WTC11 (cell line): ENCODE results near the gene MARK3. TPM values are rescaled to one million over a fixed set of nuclear protein-coding genes. Genes with fewer than 3 reads are reported as not detected.

ENCODE experiments used
- ATAC-seq: fragments of 200-7000 bp; cut with Tn5 transposase; 2 replicates; pipeline ENCODE4 v1.10.0; 2021; ENCODE audit warnings: mild to moderate bottlenecking, moderate library complexity
- CTCF ChIA-PET: fragments of 300-600 bp; sonication (Branson Sonifier 250); formaldehyde crosslinking; loops from one replicate; lab custom pipeline; 2021; ENCODE audit warnings: antibody characterized with exemption; lab: Charles Lee
- POLR2A ChIA-PET: fragments of 350-600 bp; sonication (Branson Sonifier 250); formaldehyde crosslinking; loops from one replicate; lab custom pipeline; 2021; ENCODE audit warnings: antibody characterized with exemption; lab: Charles Lee
- DNase-seq: peaks from one replicate; pipeline ENCODE4 v3.0.0; 2021; ENCODE audit warnings: low spot score
- H3K27ac Mint-ChIP-seq: 2 replicates; pipeline ENCODE4 v1.8.0; 2021; ENCODE audit warnings: mixed read lengths
- H3K27me3 Mint-ChIP-seq: 2 replicates; pipeline ENCODE4 v1.8.0; 2021; ENCODE audit warnings: low read depth, mild to moderate bottlenecking, moderate library complexity, mixed read lengths
- H3K36me3 Mint-ChIP-seq: 2 replicates; pipeline ENCODE4 v1.8.0; 2021; ENCODE audit warnings: mixed read lengths
- H3K4me1 Mint-ChIP-seq: 2 replicates; pipeline ENCODE4 v1.8.0; 2022; ENCODE audit warnings: mixed read lengths
- H3K4me3 Mint-ChIP-seq: 2 replicates; pipeline ENCODE4 v1.8.0; 2021; ENCODE audit warnings: mild to moderate bottlenecking, moderate library complexity, mixed read lengths
- H3K9me3 Mint-ChIP-seq: 2 replicates; pipeline ENCODE4 v1.8.0; 2021; ENCODE audit warnings: mixed read lengths
- AFF4 ChIP-seq: sonication (generic); formaldehyde crosslinking; IDR thresholded peaks from 2 replicates; pipeline ENCODE4 v1.8.1; 2023; ENCODE audit warnings: mild to moderate bottlenecking, missing genetic modification reagents, borderline replicate concordance
- ATF1 ChIP-seq: sonication (generic); formaldehyde crosslinking; IDR thresholded peaks from 2 replicates; pipeline ENCODE4 v1.8.1; 2023; ENCODE audit warnings: mild to moderate bottlenecking, moderate library complexity, missing genetic modification reagents
- CBFB ChIP-seq: sonication (generic); formaldehyde crosslinking; IDR thresholded peaks from 2 replicates; pipeline ENCODE4 v1.8.1; 2022; ENCODE audit warnings: mild to moderate bottlenecking, low read depth, missing genetic modification reagents
- ELF4 ChIP-seq: sonication (generic); formaldehyde crosslinking; IDR thresholded peaks from 2 replicates; pipeline ENCODE4 v1.8.1; 2022; ENCODE audit warnings: low read depth, mild to moderate bottlenecking, moderate library complexity, missing genetic modification reagents
- ETV6 ChIP-seq: sonication (generic); formaldehyde crosslinking; IDR thresholded peaks from 2 replicates; pipeline ENCODE4 v1.8.1; 2022; ENCODE audit warnings: mild to moderate bottlenecking, missing genetic modification reagents
- HMGA2 ChIP-seq: fragments of 250-450 bp; sonication (Bioruptor Pico); IDR thresholded peaks from 2 replicates; pipeline ENCODE4 v1.4.0; 2021; ENCODE audit warnings: mild to moderate bottlenecking, moderate library complexity
- NFE2L1 ChIP-seq: sonication (generic); formaldehyde crosslinking; IDR thresholded peaks from 2 replicates; pipeline ENCODE4 v1.8.1; 2023; ENCODE audit warnings: missing genetic modification reagents
- NR3C1 ChIP-seq: sonication (generic); formaldehyde crosslinking; conservative IDR thresholded peaks from 2 replicates; pipeline ENCODE4 v1.8.1; 2023; ENCODE audit warnings: low read depth, mild to moderate bottlenecking, missing genetic modification reagents
- TCF7 ChIP-seq: sonication (generic); formaldehyde crosslinking; IDR thresholded peaks from 2 replicates; pipeline ENCODE4 v1.8.0; 2022; ENCODE audit warnings: mild to moderate bottlenecking, low read depth, missing genetic modification reagents, moderate library complexity
- ZNF317 ChIP-seq: sonication (generic); formaldehyde crosslinking; IDR thresholded peaks from 2 replicates; pipeline ENCODE4 v1.8.1; 2023; ENCODE audit warnings: low read depth, mild to moderate bottlenecking, moderate library complexity, missing genetic modification reagents, borderline replicate concordance
- ZNF425 ChIP-seq: fragments of 250-450 bp; sonication (Bioruptor Pico); conservative IDR thresholded peaks from 2 replicates; pipeline ENCODE4 v1.9.0; 2021; ENCODE audit warnings: mild to moderate bottlenecking
- ZNF532 ChIP-seq: fragments of 250-450 bp; sonication (Bioruptor Pico); IDR thresholded peaks from 2 replicates; pipeline ENCODE4 v1.9.0; 2021; ENCODE audit warnings: mild to moderate bottlenecking, borderline replicate concordance
- total RNA-seq: library from RNA; stranded (reverse); gene quantifications from 3 replicates; pipeline ENCODE4 v1.2.3, GENCODE V29; 2021
- TF ChIP-seq, protein P1 (sequence below): fragments of 250-450 bp; sonication (Bioruptor Pico); IDR thresholded peaks from 2 replicates; pipeline ENCODE4 v2.1.2; 2022; ENCODE audit warnings: mild to moderate bottlenecking, moderate library complexity
- TF ChIP-seq, protein P2 (sequence below): sonication (generic); formaldehyde crosslinking; IDR thresholded peaks from 2 replicates; pipeline ENCODE4 v1.8.1; 2022; ENCODE audit warnings: missing genetic modification reagents, borderline replicate concordance

Gene MARK3
- total RNA-seq, 1 experiment from 2014 or later, result 93.7 TPM

DNA sequence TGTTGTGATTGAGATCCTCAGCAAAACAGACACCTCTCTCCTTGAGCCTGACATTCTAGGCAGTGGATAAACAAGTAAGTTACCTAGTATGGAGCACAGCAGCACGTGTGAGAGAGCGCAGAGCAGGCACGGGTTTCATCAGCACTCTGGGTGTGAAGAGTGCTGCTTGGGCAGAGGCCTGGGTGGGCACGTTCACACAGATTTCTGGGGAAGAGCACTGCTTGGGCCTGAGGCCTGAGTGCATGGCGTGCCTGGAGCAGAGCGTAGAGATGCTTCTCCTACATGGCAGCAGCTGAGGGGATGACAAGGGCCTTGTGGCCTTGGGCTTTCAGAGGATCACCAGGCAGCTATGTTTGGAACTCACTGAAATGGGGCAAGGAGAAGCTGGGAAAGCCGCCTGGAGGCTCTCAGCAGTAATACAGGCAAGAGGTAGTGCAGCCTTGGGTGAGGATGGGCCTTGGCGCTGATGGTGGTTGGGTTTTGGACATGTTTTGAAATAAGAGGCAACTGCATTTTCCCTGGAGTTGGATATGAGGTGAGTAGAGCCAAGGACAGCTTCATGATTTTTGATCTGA is 119.9 kb downstream of the MARK3 start:
- CTCF ChIA-PET, result interaction anchor here (0.9 to 6.5 kb wide), 8 partner anchors 13 to 160 kb away, joined by 3 to 42 read pairs (median 5); no protein-coding TSS in a partner anchor
- peak; percentile 75 for ATAC-seq

DNA sequence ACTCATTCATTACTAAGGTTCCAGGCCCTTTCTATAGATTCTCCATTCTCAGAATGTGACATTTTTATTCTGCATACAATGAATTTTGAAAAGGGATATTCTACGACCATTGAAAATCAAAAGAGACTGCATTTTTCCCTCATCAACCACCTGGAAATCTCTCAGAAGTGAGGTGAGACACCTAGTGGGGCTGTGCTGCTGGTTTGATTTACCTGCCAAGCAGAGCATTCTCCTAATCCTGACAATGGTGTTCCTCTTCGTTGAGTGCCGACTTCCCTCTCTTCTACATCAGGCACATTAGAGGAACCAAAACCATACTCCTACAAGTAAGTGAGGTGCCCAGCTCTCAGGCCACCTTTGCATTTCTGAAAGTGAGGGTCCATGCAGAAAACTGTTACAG is 122.5 kb downstream of the MARK3 start:
- Mint-ChIP-seq H3K4me1 (no peaks in the 10 kb centered on the region), H3K36me3 (peaks cover 25% of the 10 kb centered on the region), H3K4me3 (no peak overlapping the region), H3K9me3 (no peaks in the 10 kb centered on the region), H3K27me3 (no peaks in the 10 kb centered on the region), H3K27ac (no peak overlapping the region)
- ATAC-seq (no peak), DNase-seq (no peak)
- TF ChIP-seq AFF4 (CRISPR knock-in tag), result no peak
- no peak for TF ChIP-seq ELF4
- TF ChIP-seq, protein P1, sequence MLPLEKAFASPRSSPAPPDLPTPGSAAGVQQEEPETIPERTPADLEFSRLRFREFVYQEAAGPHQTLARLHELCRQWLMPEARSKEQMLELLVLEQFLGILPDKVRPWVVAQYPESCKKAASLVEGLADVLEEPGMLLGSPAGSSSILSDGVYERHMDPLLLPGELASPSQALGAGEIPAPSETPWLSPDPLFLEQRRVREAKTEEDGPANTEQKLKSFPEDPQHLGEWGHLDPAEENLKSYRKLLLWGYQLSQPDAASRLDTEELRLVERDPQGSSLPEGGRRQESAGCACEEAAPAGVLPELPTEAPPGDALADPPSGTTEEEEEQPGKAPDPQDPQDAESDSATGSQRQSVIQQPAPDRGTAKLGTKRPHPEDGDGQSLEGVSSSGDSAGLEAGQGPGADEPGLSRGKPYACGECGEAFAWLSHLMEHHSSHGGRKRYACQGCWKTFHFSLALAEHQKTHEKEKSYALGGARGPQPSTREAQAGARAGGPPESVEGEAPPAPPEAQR (CRISPR knock-in tag), result no peak
- TF ChIP-seq ATF1 (CRISPR knock-in tag), result no peak
- TF ChIP-seq ETV6 (CRISPR knock-in tag), result no peak
- TF ChIP-seq CBFB (CRISPR knock-in tag), result no peak
- TF ChIP-seq TCF7 (CRISPR knock-in tag), result no peak
- TF ChIP-seq ZNF425, result no peak
- ChIA-PET CTCF (interaction anchor here (0.7 to 6.5 kb wide), 2 partner anchors 11 to 14 kb away, joined by 5 to 42 read pairs; no protein-coding TSS in a partner anchor), POLR2A (no interaction called here)

More for the DNA sequence above, 119.9 kb downstream of the MARK3 start:
- no peaks in the 10 kb centered on the region for H3K27me3 Mint-ChIP-seq
- H3K9me3 Mint-ChIP-seq, result no peaks in the 10 kb centered on the region
- no peak for DNase-seq
- no peak for TF ChIP-seq ZNF317 (CRISPR knock-in tag)
- H3K4me3 Mint-ChIP-seq, result no peak overlapping the region
- POLR2A ChIA-PET, result no interaction called here
- peaks cover 2% of the 10 kb centered on the region; the same call in 1 of the 2 replicates for H3K4me1 Mint-ChIP-seq
- peaks cover 38% of the 10 kb centered on the region for H3K36me3 Mint-ChIP-seq
- H3K27ac Mint-ChIP-seq, result peak overlapping the region; percentile 72

DNA sequence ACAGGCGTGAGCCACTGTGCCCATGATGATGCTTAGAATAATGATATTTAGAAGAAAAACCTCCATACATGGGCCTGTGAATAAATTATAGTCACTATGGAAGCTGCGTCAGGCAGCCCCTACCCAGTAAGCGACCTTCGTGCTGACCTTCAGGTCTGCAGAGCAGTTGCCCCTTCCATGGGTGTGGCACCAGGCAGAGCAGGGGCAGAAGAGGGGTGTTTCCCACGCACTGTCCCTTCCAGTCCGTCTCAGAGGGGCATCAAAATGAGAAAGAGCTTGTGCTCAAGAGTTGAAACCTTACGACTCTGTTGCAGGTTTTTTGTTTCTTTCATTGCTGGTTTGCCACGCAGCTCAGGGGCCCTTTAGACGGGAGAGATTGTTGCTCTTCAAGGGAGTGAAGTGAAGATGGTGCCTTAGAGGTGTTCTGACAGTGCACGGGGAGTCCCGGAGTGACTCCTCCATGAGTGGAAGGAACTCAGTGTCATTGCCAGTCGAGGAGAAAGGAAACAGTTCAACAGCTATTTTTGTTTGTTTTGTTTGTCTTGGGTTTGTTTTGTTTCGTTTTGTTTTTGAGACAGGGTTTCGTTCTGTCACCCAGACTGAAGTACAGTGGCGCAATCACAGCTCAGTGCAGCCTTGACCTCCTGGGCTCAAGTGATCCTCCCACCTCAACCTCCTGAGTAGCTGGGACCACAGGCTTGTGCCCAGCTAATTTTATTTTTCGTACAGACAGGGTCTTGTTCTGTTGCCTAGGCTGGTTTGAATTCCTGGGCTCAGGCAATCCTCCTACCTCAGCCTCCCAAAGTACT is 123.5 kb downstream of the MARK3 start:
- CTCF ChIA-PET, result interaction anchor here (0.9 to 2.9 kb wide), 5 partner anchors 8 to 431 kb away, joined by 3 to 16 read pairs (median 6); partner anchors contain the start of gene CKB
- Mint-ChIP-seq H3K27me3 (no peaks in the 10 kb centered on the region), H3K4me1 (no peaks in the 10 kb centered on the region), H3K9me3 (no peaks in the 10 kb centered on the region), H3K36me3 (peaks cover 15% of the 10 kb centered on the region), H3K4me3 (no peak overlapping the region), H3K27ac (no peak overlapping the region)
- POLR2A ChIA-PET, result no interaction called here
- no peak for DNase-seq
- no peak for ATAC-seq
- TF ChIP-seq NFE2L1 (no peak), ZNF532 (CRISPR knock-in tag) (no peak), NR3C1 (CRISPR knock-in tag) (no peak), HMGA2 (CRISPR knock-in tag) (no peak)
- TF ChIP-seq, protein P2, sequence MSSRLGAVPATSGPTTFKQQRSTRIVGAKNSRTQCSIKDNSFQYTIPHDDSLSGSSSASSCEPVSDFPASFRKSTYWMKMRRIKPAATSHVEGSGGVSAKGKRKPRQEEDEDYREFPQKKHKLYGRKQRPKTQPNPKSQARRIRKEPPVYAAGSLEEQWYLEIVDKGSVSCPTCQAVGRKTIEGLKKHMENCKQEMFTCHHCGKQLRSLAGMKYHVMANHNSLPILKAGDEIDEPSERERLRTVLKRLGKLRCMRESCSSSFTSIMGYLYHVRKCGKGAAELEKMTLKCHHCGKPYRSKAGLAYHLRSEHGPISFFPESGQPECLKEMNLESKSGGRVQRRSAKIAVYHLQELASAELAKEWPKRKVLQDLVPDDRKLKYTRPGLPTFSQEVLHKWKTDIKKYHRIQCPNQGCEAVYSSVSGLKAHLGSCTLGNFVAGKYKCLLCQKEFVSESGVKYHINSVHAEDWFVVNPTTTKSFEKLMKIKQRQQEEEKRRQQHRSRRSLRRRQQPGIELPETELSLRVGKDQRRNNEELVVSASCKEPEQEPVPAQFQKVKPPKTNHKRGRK (CRISPR knock-in tag), result no peak
